ENCODE data around the gene ARID5A.
A peak's percentile ranks its signal among the peaks of the same experiment; 100 is the strongest.

ARID5A gene

GRCh38 chr2:96528006-96528699 lies 8.4 kb upstream of the ARID5A start:
- no peak for TF ChIP-seq CTCF (IDR thresholded peaks at IDR 0.05; ENCODE audit: unreplicated experiment in 3 of 3)
- Mint-ChIP-seq H3K4me3 (peak overlapping the region; percentile 61 to 76 (median 72)), H3K36me3 (ENCODE audit: low read depth) (no peaks in the 10 kb centered on the region), H3K9me3 (no peaks in the 10 kb centered on the region), H3K27ac (peak overlapping the region; percentile 38 to 84 (median 82)), H3K4me1 (peaks cover 59% of the 10 kb centered on the region), H3K27me3 (ENCODE audit: low read depth) (peaks cover 15% of the 10 kb centered on the region)

- Mint-ChIP-seq H3K27me3 (ENCODE audit: low read depth) (peaks cover 15% of the 10 kb centered on the region), H3K36me3 (ENCODE audit: low read depth) (no peaks in the 10 kb centered on the region), H3K4me1 (peaks cover 63% of the 10 kb centered on the region), H3K27ac (peak overlapping the region; percentile 38 to 84 (median 82)), H3K9me3 (no peaks in the 10 kb centered on the region), H3K4me3 (peak overlapping the region in 2 of 3 experiments; percentile 59 to 61)
- no peak for TF ChIP-seq CTCF (IDR thresholded peaks at IDR 0.05; ENCODE audit: unreplicated experiment in 3 of 3)
Measured at GRCh38 chr2:96528700-96529375, 7.7 kb upstream of the ARID5A start.

- peak overlapping the region in 2 of 3 experiments; percentile 37 to 50 for H3K4me3 Mint-ChIP-seq
- no peak for TF ChIP-seq CTCF (IDR thresholded peaks at IDR 0.05; ENCODE audit: unreplicated experiment in 3 of 3)
- peaks cover 15% of the 10 kb centered on the region for H3K27me3 Mint-ChIP-seq (ENCODE audit: low read depth)
- no peaks in the 10 kb centered on the region for H3K9me3 Mint-ChIP-seq
- peak overlapping the region; percentile 6 to 82 (median 65) for H3K27ac Mint-ChIP-seq
- H3K36me3 Mint-ChIP-seq (ENCODE audit: low read depth) = no peaks in the 10 kb centered on the region
- peaks cover 63% of the 10 kb centered on the region for H3K4me1 Mint-ChIP-seq
Measured at GRCh38 chr2:96529376-96530143, 7.0 kb upstream of the ARID5A start.

GRCh38 chr2:96530144-96530430 lies 6.5 kb upstream of the ARID5A start:
- Mint-ChIP-seq H3K4me1 (peaks cover 65% of the 10 kb centered on the region), H3K27ac (peak overlapping the region; percentile 6 to 82 (median 6)), H3K36me3 (ENCODE audit: low read depth) (no peaks in the 10 kb centered on the region), H3K9me3 (no peaks in the 10 kb centered on the region), H3K4me3 (peak overlapping the region in 1 of 3 experiments; percentile 50), H3K27me3 (ENCODE audit: low read depth) (peaks cover 15% of the 10 kb centered on the region)
- no peak for TF ChIP-seq CTCF (IDR thresholded peaks at IDR 0.05; ENCODE audit: unreplicated experiment in 3 of 3)

- TF ChIP-seq CTCF (IDR thresholded peaks at IDR 0.05; ENCODE audit: unreplicated experiment in 3 of 3) = no peak
- Mint-ChIP-seq H3K4me3 (peak overlapping the region in 2 of 3 experiments; percentile 19 to 33), H3K4me1 (peaks cover 65% of the 10 kb centered on the region), H3K9me3 (no peaks in the 10 kb centered on the region), H3K27ac (peak overlapping the region; percentile 82 to 91 (median 86)), H3K36me3 (ENCODE audit: low read depth) (no peaks in the 10 kb centered on the region), H3K27me3 (ENCODE audit: low read depth) (peaks cover 16% of the 10 kb centered on the region)
Measured at GRCh38 chr2:96530474-96531357, 5.8 kb upstream of the ARID5A start.
